Measurements from ENCODE around the gene COBLL1.

The COBLL1 gene

GRCh38 chr2:164850235-164850634 is 8.6 kb upstream of the COBLL1 start:
- no peak for DNase-seq

- no peak for DNase-seq
These were observed 7.9 kb upstream of the COBLL1 start for GRCh38 chr2:164849506-164849905.

- no peak for DNase-seq
These were observed 6.5 kb upstream of the COBLL1 start for GRCh38 chr2:164847981-164848741.

DNA sequence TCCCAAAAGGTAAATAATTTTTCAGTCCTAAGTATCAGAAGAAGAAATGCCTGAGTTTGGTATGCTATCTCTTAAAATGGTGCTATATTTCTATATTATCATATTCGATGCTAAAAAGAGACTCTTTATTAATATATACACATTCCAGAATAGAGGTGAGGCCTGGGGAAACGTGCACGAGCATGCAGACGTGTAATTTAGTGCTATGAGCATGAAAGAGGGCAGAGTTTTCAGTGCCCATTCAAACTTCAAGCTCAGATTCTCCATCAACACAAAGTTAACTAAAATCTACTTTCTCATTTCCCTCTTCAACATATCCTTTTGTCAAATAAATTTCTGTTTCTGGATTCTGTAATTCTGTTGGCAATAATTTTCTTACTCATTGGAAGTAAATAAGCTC is 5.7 kb upstream of the COBLL1 start:
- no peak for DNase-seq

DNA sequence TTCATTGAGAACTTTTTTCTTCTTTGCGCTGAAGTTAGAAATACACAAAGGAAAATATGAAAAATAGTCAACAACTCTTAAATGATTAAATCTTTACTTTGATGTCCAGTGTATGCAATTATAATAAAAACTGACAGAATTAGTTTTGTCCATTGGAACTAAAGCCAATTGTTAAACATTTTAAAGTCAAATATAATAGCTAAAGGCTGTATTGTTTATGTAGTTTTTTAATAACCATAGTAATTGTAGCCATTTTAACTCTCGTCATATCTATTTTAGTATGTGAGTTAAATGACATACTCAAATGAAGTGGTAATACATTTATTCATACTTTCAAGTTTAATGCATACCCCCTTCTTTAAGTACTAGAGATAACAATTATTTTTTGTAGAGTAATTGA is 4.7 kb upstream of the COBLL1 start:
- no peak for DNase-seq

DNA sequence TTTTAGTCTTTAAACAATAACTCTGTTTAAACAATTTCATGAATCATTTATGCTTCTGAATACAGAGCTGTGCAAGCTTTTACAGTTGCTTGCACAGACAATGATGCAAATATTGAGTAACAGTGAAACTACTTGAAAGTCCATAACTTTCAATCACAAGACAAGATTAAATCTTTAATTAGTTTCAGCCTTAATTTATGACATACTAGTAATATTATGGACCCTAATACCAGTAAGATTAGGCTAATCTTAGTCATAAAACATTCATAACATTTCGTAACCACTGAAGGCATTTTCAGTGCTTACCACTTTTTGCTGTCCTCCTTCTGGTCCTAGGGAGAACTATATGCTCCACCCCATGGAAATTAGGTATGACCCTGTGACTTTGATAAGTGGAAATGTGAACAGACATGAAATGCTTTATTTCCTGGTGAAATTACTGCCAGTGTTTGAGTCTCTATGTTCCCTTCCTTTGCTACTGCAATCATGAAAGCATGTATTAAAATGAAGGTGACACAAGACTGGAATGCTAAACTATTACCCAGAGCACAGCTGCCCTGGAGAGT is 1.8 kb upstream of the COBLL1 start:
- DNase-seq, result no peak

DNA sequence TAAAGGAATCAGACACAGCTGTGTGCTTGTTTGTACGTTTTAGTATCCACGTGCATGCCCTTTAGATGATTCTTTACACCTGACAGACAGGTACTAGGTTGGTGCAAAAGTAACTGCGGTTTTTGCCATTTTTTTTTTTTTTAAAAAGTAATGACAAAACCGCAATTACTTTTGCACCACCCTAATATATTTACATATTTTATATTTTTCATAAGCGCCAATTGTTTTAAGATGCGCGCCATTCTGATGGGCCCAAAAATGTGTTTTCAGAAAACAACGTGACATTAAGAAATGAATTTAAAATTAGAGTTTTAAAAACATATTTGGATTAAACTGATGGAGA is 972 bp upstream of the COBLL1 start:
- DNase-seq, result no peak

- peak; percentile 70 for DNase-seq
These were observed 499 bp downstream of the COBLL1 start for GRCh38 chr2:164840930-164841718.

DNA sequence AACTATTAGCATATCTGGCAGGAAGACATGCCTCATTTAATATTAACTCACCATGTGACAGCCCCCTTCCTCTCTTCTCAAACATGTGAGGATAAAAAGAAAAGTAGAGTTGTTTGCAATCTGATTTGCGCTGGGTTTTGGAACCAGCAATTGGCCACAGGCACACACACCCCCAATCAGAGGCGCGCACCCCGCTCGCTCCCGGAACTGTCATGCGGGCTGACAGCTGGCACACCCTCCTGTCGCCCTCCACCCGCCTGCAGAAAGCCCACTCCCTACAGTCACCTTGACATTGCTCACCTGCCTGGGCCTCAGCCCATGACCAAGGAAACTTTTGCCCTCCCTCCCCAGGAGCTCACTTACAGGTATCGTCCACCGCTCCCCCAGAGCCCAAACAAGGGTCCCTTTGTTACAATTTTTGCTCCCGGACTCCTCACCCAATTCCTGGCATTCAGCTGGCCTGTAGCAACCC is 1.1 kb downstream of the COBLL1 start:
- peak; percentile 70 for DNase-seq

DNA sequence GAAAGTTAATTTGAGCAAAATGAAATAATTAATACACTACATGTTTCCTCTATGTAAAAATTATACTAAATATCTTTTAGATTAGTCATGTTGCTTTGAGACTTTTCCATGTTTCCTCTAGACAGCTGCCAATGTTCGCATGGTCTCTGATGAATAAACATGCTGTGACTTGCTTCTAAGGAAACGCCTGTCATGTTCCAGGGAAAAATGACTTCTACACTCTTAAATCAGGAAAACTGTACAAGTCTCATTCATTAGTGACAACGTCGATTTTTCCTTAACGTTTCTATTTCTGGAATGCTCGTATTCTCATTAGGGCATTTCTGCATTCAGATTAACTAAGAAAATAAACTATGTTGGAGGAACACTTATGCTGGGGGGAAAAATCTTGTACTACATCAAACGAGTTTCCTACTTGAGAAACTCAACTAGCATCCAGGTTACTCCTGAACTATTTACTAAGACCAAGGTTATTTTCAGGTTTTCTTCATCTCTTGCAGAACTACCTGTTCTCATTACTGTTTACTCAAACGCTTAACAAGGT is 1.6 kb downstream of the COBLL1 start:
- DNase-seq, result no peak

DNA sequence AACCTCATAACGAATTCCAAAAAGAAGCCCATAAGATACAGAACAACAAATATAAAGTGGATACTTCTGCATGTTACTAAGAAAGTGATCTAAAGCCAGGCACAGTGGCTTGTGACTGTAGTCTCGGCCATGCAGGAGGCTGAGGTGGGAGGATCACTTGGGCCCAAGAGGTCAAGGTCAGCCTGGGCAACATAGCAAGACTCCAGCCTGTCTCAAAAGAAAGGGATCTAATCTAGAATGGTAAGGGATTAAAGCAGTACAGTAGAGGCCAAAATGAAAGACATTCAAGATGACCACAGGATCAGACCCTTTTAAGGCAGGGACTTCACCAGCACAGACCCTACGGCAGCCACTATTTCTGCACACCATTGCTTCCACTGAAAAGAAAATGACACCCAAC is 3.8 kb downstream of the COBLL1 start:
- DNase-seq, result no peak

DNA sequence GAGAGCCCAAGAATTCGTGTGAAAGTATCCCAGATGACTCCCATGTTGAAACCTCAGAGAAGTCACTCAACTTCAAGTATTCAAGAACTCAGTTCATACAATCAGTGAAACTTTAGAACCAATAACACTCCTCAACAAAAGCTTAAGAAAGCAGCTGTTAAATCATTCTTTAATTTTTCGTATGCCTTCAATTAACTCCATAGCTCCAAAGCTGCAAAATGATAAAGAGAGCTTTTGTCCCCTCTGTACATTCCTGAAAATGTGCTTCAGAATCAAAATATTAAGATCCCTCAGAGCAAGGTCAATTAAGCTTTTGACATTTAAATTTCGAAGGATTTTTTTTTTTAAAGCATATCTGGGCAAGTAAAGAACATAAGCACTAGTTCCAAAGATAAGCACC is 4.7 kb downstream of the COBLL1 start:
- no peak for DNase-seq

GRCh38 chr2:164835302-164835701 is 6.3 kb downstream of the COBLL1 start:
- no peak for DNase-seq

DNA sequence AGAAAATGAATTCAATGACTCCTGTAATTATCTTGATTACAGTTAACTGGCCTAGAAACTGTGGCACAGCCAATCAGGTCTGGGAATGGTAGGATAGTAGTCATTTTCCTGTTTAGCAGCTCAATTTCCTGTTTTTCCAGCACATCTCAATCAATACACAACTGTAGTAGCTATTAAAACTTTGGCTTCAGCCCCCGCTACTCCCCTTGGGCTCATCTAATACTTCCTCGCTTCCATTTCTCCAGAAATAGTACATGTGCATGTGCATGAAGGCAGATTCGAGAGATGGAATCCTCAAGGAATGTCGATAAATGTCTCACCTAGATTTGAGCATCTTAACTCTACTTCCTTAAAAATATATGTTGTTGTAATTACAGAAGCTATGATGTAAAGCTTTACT is 9.7 kb downstream of the COBLL1 start:
- no peak for DNase-seq

- no peak for DNase-seq
These were observed 10.4 kb downstream of the COBLL1 start for GRCh38 chr2:164831180-164831579.

GRCh38 chr2:164826293-164827243 is 15.1 kb downstream of the COBLL1 start:
- peak; percentile 34 for DNase-seq

- no peak for DNase-seq
These were observed 16.8 kb downstream of the COBLL1 start for GRCh38 chr2:164824872-164825271.

GRCh38 chr2:164823126-164823525 is 18.5 kb downstream of the COBLL1 start:
- no peak for DNase-seq

DNA sequence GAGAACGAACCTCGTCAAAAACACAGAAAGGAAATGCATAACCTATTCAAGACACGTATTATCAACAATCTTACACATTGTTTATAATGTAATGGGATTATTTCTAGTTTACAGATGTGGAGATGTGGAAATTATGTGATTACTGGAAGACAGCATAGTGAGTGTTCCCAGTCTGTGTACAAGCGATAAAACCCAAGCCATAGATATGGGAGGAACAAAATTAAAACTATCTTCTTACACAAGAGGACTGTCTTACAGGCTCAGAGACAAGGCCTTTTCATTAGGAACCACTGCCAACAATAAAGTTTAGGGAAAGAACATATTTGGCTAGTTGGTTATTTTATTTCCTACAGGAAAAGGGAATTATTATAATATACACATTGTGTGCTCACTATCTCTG is 20.3 kb downstream of the COBLL1 start:
- DNase-seq, result no peak

- DNase-seq, result no peak
These were observed 23.2 kb downstream of the COBLL1 start for GRCh38 chr2:164818149-164819136.

- DNase-seq, result no peak
These were observed 24.7 kb downstream of the COBLL1 start for GRCh38 chr2:164816900-164817299.

Data from NCI-H345 (cell line).